WTC11 (cell line): ENCODE results near the gene UCK1. TPM values are rescaled to one million over a fixed set of nuclear protein-coding genes. Genes with fewer than 3 reads are reported as not detected.
A peak's percentile ranks its signal among the peaks of the same experiment; 100 is the strongest.

Experiments used
- ATAC-seq: fragments of 200-7000 bp; cut with Tn5 transposase; 2 replicates; pipeline ENCODE4 v1.10.0; 2021; ENCODE audit warnings: mild to moderate bottlenecking, moderate library complexity
- CTCF ChIA-PET: fragments of 300-600 bp; sonication (Branson Sonifier 250); formaldehyde crosslinking; loops from one replicate; lab custom pipeline; 2021; ENCODE audit warnings: antibody characterized with exemption; lab: Charles Lee
- POLR2A ChIA-PET: fragments of 350-600 bp; sonication (Branson Sonifier 250); formaldehyde crosslinking; loops from one replicate; lab custom pipeline; 2021; ENCODE audit warnings: antibody characterized with exemption; lab: Charles Lee
- DNase-seq: peaks from one replicate; pipeline ENCODE4 v3.0.0; 2021; ENCODE audit warnings: low spot score
- H3K27ac Mint-ChIP-seq: 2 replicates; pipeline ENCODE4 v1.8.0; 2021; ENCODE audit warnings: mixed read lengths
- H3K27me3 Mint-ChIP-seq: 2 replicates; pipeline ENCODE4 v1.8.0; 2021; ENCODE audit warnings: low read depth, mild to moderate bottlenecking, moderate library complexity, mixed read lengths
- H3K36me3 Mint-ChIP-seq: 2 replicates; pipeline ENCODE4 v1.8.0; 2021; ENCODE audit warnings: mixed read lengths
- H3K4me1 Mint-ChIP-seq: 2 replicates; pipeline ENCODE4 v1.8.0; 2022; ENCODE audit warnings: mixed read lengths
- H3K4me3 Mint-ChIP-seq: 2 replicates; pipeline ENCODE4 v1.8.0; 2021; ENCODE audit warnings: mild to moderate bottlenecking, moderate library complexity, mixed read lengths
- H3K9me3 Mint-ChIP-seq: 2 replicates; pipeline ENCODE4 v1.8.0; 2021; ENCODE audit warnings: mixed read lengths
- ARID4B ChIP-seq: sonication (generic); formaldehyde crosslinking; IDR thresholded peaks from 2 replicates; pipeline ENCODE4 v1.8.0; 2023; ENCODE audit warnings: missing genetic modification reagents, mild to moderate bottlenecking, borderline replicate concordance
- ATF1 ChIP-seq: sonication (generic); formaldehyde crosslinking; IDR thresholded peaks from 2 replicates; pipeline ENCODE4 v1.8.1; 2023; ENCODE audit warnings: mild to moderate bottlenecking, moderate library complexity, missing genetic modification reagents
- CBFB ChIP-seq: sonication (generic); formaldehyde crosslinking; IDR thresholded peaks from 2 replicates; pipeline ENCODE4 v1.8.1; 2022; ENCODE audit warnings: mild to moderate bottlenecking, low read depth, missing genetic modification reagents
- CTCF ChIP-seq: fragments of 200-600 bp; IDR thresholded peaks from 2 replicates; pipeline ENCODE4 v1.8.0; 2022; ENCODE audit warnings: antibody characterized with exemption
- ERG ChIP-seq: fragments of 250-450 bp; sonication (Bioruptor Pico); IDR thresholded peaks from 2 replicates; pipeline ENCODE4 v1.8.0; 2021; ENCODE audit warnings: mild to moderate bottlenecking
- ESRRA ChIP-seq: sonication (generic); formaldehyde crosslinking; IDR thresholded peaks from 2 replicates; pipeline ENCODE4 v1.8.1; 2022; ENCODE audit warnings: mild to moderate bottlenecking, missing genetic modification reagents, borderline replicate concordance
- ETV6 ChIP-seq: sonication (generic); formaldehyde crosslinking; IDR thresholded peaks from 2 replicates; pipeline ENCODE4 v1.8.1; 2022; ENCODE audit warnings: mild to moderate bottlenecking, missing genetic modification reagents
- HMGA2 ChIP-seq: fragments of 250-450 bp; sonication (Bioruptor Pico); IDR thresholded peaks from 2 replicates; pipeline ENCODE4 v1.4.0; 2021; ENCODE audit warnings: mild to moderate bottlenecking, moderate library complexity
- JAZF1 ChIP-seq: fragments of 250-450 bp; sonication (Bioruptor Pico); IDR thresholded peaks from 2 replicates; pipeline ENCODE4 v1.9.0; 2021; ENCODE audit warnings: moderate library complexity, mild to moderate bottlenecking, inconsistent platforms
- NFATC4 ChIP-seq: fragments of 250-450 bp; sonication (Bioruptor Pico); IDR thresholded peaks from 2 replicates; pipeline ENCODE4 v1.9.0; 2021; ENCODE audit warnings: mild to moderate bottlenecking
- NR1H2 ChIP-seq: sonication (generic); formaldehyde crosslinking; IDR thresholded peaks from 2 replicates; pipeline ENCODE4 v1.9.0; 2021; ENCODE audit warnings: mild to moderate bottlenecking, moderate library complexity, missing genetic modification reagents
- NR3C1 ChIP-seq: sonication (generic); formaldehyde crosslinking; conservative IDR thresholded peaks from 2 replicates; pipeline ENCODE4 v1.8.1; 2023; ENCODE audit warnings: low read depth, mild to moderate bottlenecking, missing genetic modification reagents
- OVOL2 ChIP-seq: fragments of 250-450 bp; sonication (Bioruptor Pico); IDR thresholded peaks from 2 replicates; pipeline ENCODE4 v1.9.0; 2021; ENCODE audit warnings: mild to moderate bottlenecking, borderline replicate concordance
- PRRX2 ChIP-seq: fragments of 250-450 bp; sonication (Bioruptor Pico); IDR thresholded peaks from 2 replicates; pipeline ENCODE4 v1.8.0; 2021; ENCODE audit warnings: mild to moderate bottlenecking
- SMAD3 ChIP-seq: sonication (generic); formaldehyde crosslinking; IDR thresholded peaks from 2 replicates; pipeline ENCODE4 v1.8.0; 2022; ENCODE audit warnings: missing genetic modification reagents, mild to moderate bottlenecking, borderline replicate concordance
- ZNF219 ChIP-seq: sonication (generic); formaldehyde crosslinking; IDR thresholded peaks from 2 replicates; pipeline ENCODE4 v1.8.0; 2023; ENCODE audit warnings: missing genetic modification reagents, mild to moderate bottlenecking, borderline replicate concordance
- ZNF396 ChIP-seq: fragments of 250-450 bp; sonication (Bioruptor Pico); IDR thresholded peaks from 2 replicates; pipeline ENCODE4 v1.8.0; 2021; ENCODE audit warnings: mild to moderate bottlenecking, moderate library complexity, borderline replicate concordance
- total RNA-seq: library from RNA; stranded (reverse); gene quantifications from 3 replicates; pipeline ENCODE4 v1.2.3, GENCODE V29; 2021
- TF ChIP-seq, protein P1 (sequence below): sonication (generic); formaldehyde crosslinking; IDR thresholded peaks from 2 replicates; pipeline ENCODE4 v1.8.0; 2022; ENCODE audit warnings: mild to moderate bottlenecking, missing genetic modification reagents
- TF ChIP-seq, protein P2 (sequence below): fragments of 250-450 bp; sonication (Bioruptor Pico); IDR thresholded peaks from 2 replicates; pipeline ENCODE4 v1.9.0; 2021; ENCODE audit warnings: mild to moderate bottlenecking

The UCK1 gene
- total RNA-seq, 1 experiment from 2014 or later: 29.6 TPM

DNA sequence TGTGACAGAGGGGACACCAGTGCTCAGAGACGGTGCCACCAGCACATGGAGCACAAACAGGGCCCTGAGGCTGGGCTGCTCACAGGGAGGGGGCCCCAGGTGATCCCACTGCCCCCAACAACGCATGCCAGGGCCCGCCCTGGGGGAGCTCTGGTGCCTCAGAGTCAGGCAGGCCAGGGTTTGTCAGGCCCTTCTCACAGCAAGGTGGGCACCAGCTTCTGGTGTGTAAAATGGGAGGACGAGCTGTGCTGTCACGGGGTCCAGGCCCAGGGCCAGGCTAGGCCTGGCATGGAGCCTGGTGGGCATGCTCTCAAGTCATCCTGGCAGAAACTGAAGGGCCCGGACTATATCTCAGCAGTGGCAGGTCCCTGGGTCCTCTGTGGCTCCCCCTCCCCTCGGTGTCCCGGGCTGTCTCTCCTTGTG is 48.7 kb upstream of the UCK1 start:
- DNase-seq: no peak
- H3K27ac Mint-ChIP-seq: no peak overlapping the region; the same call in 1 of the 2 replicates
- no peak overlapping the region for H3K4me3 Mint-ChIP-seq
- H3K27me3 Mint-ChIP-seq: no peaks in the 10 kb centered on the region
- no peaks in the 10 kb centered on the region for H3K9me3 Mint-ChIP-seq
- H3K36me3 Mint-ChIP-seq: peaks cover 13% of the 10 kb centered on the region
- ChIA-PET POLR2A (no interaction called here), CTCF (interaction anchor here (1.4 to 2.8 kb wide), 2 partner anchors 12 to 29 kb away, joined by 3 to 7 read pairs; no protein-coding TSS in a partner anchor)
- TF ChIP-seq, protein P1, sequence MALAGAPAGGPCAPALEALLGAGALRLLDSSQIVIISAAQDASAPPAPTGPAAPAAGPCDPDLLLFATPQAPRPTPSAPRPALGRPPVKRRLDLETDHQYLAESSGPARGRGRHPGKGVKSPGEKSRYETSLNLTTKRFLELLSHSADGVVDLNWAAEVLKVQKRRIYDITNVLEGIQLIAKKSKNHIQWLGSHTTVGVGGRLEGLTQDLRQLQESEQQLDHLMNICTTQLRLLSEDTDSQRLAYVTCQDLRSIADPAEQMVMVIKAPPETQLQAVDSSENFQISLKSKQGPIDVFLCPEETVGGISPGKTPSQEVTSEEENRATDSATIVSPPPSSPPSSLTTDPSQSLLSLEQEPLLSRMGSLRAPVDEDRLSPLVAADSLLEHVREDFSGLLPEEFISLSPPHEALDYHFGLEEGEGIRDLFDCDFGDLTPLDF (CRISPR knock-in tag): no peak
- TF ChIP-seq ARID4B (no peak), SMAD3 (CRISPR knock-in tag) (no peak), ATF1 (CRISPR knock-in tag) (no peak), ZNF396 (CRISPR knock-in tag) (no peak), JAZF1 (CRISPR knock-in tag) (no peak), HMGA2 (CRISPR knock-in tag) (no peak)
- H3K4me1 Mint-ChIP-seq: no peaks in the 10 kb centered on the region
- ATAC-seq: no peak

- Mint-ChIP-seq H3K27ac (no peak overlapping the region), H3K4me1 (no peaks in the 10 kb centered on the region), H3K4me3 (no peak overlapping the region), H3K27me3 (no peaks in the 10 kb centered on the region), H3K36me3 (peaks cover 13% of the 10 kb centered on the region), H3K9me3 (no peaks in the 10 kb centered on the region)
- no peak for ATAC-seq
- ChIA-PET POLR2A (no interaction called here), CTCF (interaction anchor here (1.4 to 2.8 kb wide), 2 partner anchors 13 to 30 kb away, joined by 3 to 7 read pairs; no protein-coding TSS in a partner anchor)
- no peak for DNase-seq
- no peak for TF ChIP-seq CTCF
- TF ChIP-seq, all 79 proteins: peak for 0
These were observed 47.9 kb upstream of the UCK1 start for GRCh38 chr9:131578731-131579504.

DNA sequence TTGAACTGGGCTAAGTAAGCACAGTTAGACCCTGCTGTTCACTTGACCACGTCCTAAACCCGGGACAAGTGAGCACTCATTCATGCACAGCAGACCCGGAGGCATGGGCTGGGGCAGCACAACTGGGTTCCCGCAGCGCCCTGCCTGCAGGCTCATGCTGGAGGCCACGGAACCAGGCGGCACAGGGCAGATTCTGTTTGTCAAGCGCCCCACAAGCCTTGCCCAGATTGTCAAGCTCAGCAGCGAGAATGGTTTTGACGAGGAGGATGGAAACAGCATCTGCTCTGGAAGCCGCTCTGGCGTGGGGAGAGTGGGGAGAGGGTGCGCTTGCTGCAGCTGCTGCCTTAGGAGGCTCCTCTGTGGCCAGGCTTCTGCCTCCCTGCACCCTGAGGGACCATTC is 47.0 kb upstream of the UCK1 start:
- no peaks in the 10 kb centered on the region for H3K9me3 Mint-ChIP-seq
- DNase-seq: no peak

More for the DNA sequence above, 47.0 kb upstream of the UCK1 start:
- Mint-ChIP-seq H3K36me3 (peaks cover 13% of the 10 kb centered on the region), H3K27ac (peak overlapping the region; percentile 45; the same call in 1 of the 2 replicates), H3K4me3 (no peak overlapping the region), H3K4me1 (no peaks in the 10 kb centered on the region), H3K27me3 (no peaks in the 10 kb centered on the region)
- TF ChIP-seq ZNF219 (CRISPR knock-in tag) (no peak), ESRRA (CRISPR knock-in tag) (no peak), OVOL2 (CRISPR knock-in tag) (no peak), NR1H2 (CRISPR knock-in tag) (no peak), NFATC4 (CRISPR knock-in tag) (no peak), NR3C1 (CRISPR knock-in tag) (no peak), CBFB (no peak), ETV6 (CRISPR knock-in tag) (no peak), PRRX2 (CRISPR knock-in tag) (no peak), ERG (CRISPR knock-in tag) (no peak)
- TF ChIP-seq, protein P2, sequence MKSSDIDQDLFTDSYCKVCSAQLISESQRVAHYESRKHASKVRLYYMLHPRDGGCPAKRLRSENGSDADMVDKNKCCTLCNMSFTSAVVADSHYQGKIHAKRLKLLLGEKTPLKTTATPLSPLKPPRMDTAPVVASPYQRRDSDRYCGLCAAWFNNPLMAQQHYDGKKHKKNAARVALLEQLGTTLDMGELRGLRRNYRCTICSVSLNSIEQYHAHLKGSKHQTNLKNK (CRISPR knock-in tag): no peak
- ChIA-PET POLR2A (no interaction called here), CTCF (interaction anchor here (2.8 kb wide), 1 partner anchor 13 kb away, joined by 7 read pairs; no protein-coding TSS in a partner anchor)
- ATAC-seq: no peak
